SK-N-SH treated with all-trans-retinoic acid at 6 μM for 48 hours (cell line): Measurements from ENCODE around the gene TM9SF3.

Experiments
- ATAC-seq: fragments of 200-7000 bp; cut with Tn5 transposase; 3 replicates; pipeline ENCODE4 v1.9.1; 2020; ENCODE audit warnings: mild to moderate bottlenecking, moderate library complexity
- ARNTL ChIP-seq: fragments of 450-650 bp; formaldehyde crosslinking; IDR thresholded peaks from 2 replicates; pipeline ENCODE4 v1.5.0; 2020; ENCODE audit warnings: low read depth, mild to moderate bottlenecking, moderate library complexity, borderline replicate concordance
- BACH2 ChIP-seq: fragments of 250-450 bp; sonication (Bioruptor Pico); IDR thresholded peaks from 2 replicates; pipeline ENCODE4 v1.9.0; 2021; ENCODE audit warnings: mild to moderate bottlenecking, borderline replicate concordance
- ESRRG ChIP-seq: fragments of 250-450 bp; sonication (Bioruptor Pico); IDR thresholded peaks from 2 replicates; pipeline ENCODE4 v1.6.1; 2021; ENCODE audit warnings: mild to moderate bottlenecking
- GLIS3 ChIP-seq: fragments of 250-450 bp; sonication (Bioruptor Pico); IDR thresholded peaks from 2 replicates; pipeline ENCODE4 v1.5.0; 2020; ENCODE audit warnings: mild to moderate bottlenecking, moderate library complexity
- ISL1 ChIP-seq: fragments of 250-450 bp; sonication (Bioruptor Pico); IDR thresholded peaks from 2 replicates; pipeline ENCODE4 v2.1.2; 2022; ENCODE audit warnings: mild to moderate bottlenecking, moderate library complexity
- OSR1 ChIP-seq: fragments of 250-450 bp; sonication (Bioruptor Pico); IDR thresholded peaks from 2 replicates; pipeline ENCODE4 v1.8.0; 2022; ENCODE audit warnings: moderate library complexity, mild to moderate bottlenecking, inconsistent platforms
- POU6F1 ChIP-seq: fragments of 250-450 bp; sonication (Bioruptor Pico); IDR thresholded peaks from 2 replicates; pipeline ENCODE4 v1.8.0; 2021; ENCODE audit warnings: low read depth, mild to moderate bottlenecking, moderate library complexity, borderline replicate concordance
- PPARA ChIP-seq: fragments of 250-450 bp; sonication (Bioruptor Pico); IDR thresholded peaks from 2 replicates; pipeline ENCODE4 v1.5.0; 2020; ENCODE audit warnings: mild to moderate bottlenecking, borderline replicate concordance
- RARB ChIP-seq: fragments of 250-450 bp; sonication (Bioruptor Pico); IDR thresholded peaks from 2 replicates; pipeline ENCODE4 v1.8.0; 2021; ENCODE audit warnings: mild to moderate bottlenecking, moderate library complexity
- SNAI2 ChIP-seq: fragments of 250-450 bp; sonication (Bioruptor Pico); IDR thresholded peaks from 2 replicates; pipeline ENCODE4 v1.5.0; 2020; ENCODE audit warnings: mild to moderate bottlenecking, moderate library complexity
- TCF4 ChIP-seq: fragments of 250-450 bp; sonication (Bioruptor Pico); IDR thresholded peaks from 2 replicates; pipeline ENCODE4 v1.8.0; 2021; ENCODE audit warnings: mild to moderate bottlenecking, moderate library complexity, borderline replicate concordance
- TOX ChIP-seq: fragments of 250-450 bp; sonication (Bioruptor Pico); IDR thresholded peaks from 2 replicates; pipeline ENCODE4 v1.8.0; 2021; ENCODE audit warnings: mild to moderate bottlenecking, moderate library complexity, borderline replicate concordance
- ZC3H10 ChIP-seq: fragments of 250-450 bp; sonication (Bioruptor Pico); IDR thresholded peaks from 2 replicates; pipeline ENCODE4 v1.5.1; 2021; ENCODE audit warnings: mild to moderate bottlenecking, moderate library complexity
- ZFP3 ChIP-seq: fragments of 250-450 bp; sonication (Bioruptor Pico); IDR thresholded peaks from 2 replicates; pipeline ENCODE4 v1.5.0; 2020; ENCODE audit warnings: mild to moderate bottlenecking, moderate library complexity
- ZFP30 ChIP-seq: fragments of 450-650 bp; formaldehyde crosslinking; IDR thresholded peaks from 2 replicates; pipeline ENCODE4 v1.5.0; 2022; ENCODE audit warnings: mild to moderate bottlenecking, moderate library complexity
- ZNF565 ChIP-seq: fragments of 450-650 bp; formaldehyde crosslinking; conservative IDR thresholded peaks from 2 replicates; pipeline ENCODE4 v1.5.0; 2020; ENCODE audit warnings: low read depth, mild to moderate bottlenecking, moderate library complexity
- ZNF70 ChIP-seq: fragments of 450-650 bp; formaldehyde crosslinking; IDR thresholded peaks from 2 replicates; pipeline ENCODE4 v1.5.0; 2020; ENCODE audit warnings: mild to moderate bottlenecking, moderate library complexity
- TF ChIP-seq, protein P1 (sequence below): fragments of 250-450 bp; sonication (Bioruptor Pico); IDR thresholded peaks from 2 replicates; pipeline ENCODE4 v1.5.0; 2020; ENCODE audit warnings: mild to moderate bottlenecking, moderate library complexity

The TM9SF3 gene

DNA sequence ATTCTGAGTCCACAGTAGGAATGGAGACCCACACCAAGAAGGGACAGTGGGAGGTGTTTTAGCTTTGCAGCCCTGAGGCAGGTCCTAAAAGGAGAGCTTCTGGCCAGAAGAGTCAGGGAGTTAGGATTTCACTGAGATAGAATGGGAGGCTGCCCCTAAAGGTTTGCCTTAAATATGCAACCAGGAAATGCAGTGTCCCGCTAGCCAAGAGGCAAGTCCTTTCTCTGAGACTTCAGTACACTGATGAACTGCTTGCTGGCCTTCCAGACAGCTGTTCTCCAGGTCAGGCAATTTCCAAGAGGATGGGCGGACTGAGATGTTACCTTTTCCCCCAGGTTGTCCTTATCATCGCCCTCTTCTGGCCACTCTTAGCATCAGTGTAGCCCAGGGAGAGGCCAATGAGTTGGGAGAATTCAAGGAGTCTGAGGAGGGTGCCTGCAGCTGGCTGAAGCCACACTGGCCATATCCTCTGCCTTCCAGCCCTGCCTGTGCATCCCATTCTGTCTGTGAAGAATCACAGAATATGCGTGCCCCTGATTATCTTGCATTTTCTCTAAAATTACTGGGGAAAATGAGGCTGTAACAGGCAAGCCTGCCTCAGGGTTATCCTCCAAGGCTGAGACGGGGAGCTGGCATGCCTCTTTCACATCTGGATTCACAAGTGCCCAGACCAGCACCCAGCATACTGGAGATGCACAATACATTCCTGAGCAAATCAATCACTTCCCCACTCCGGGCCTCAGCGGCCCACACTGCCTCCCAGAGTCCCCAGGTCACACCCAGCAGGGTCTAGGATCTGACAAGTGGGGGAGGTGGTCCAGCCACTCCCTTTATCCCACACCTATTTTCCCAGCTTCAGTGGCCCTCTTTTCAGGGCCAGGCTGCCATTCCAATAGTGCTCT lies 75.5 kb downstream of the TM9SF3 start (continued):
- TF ChIP-seq, protein P1, sequence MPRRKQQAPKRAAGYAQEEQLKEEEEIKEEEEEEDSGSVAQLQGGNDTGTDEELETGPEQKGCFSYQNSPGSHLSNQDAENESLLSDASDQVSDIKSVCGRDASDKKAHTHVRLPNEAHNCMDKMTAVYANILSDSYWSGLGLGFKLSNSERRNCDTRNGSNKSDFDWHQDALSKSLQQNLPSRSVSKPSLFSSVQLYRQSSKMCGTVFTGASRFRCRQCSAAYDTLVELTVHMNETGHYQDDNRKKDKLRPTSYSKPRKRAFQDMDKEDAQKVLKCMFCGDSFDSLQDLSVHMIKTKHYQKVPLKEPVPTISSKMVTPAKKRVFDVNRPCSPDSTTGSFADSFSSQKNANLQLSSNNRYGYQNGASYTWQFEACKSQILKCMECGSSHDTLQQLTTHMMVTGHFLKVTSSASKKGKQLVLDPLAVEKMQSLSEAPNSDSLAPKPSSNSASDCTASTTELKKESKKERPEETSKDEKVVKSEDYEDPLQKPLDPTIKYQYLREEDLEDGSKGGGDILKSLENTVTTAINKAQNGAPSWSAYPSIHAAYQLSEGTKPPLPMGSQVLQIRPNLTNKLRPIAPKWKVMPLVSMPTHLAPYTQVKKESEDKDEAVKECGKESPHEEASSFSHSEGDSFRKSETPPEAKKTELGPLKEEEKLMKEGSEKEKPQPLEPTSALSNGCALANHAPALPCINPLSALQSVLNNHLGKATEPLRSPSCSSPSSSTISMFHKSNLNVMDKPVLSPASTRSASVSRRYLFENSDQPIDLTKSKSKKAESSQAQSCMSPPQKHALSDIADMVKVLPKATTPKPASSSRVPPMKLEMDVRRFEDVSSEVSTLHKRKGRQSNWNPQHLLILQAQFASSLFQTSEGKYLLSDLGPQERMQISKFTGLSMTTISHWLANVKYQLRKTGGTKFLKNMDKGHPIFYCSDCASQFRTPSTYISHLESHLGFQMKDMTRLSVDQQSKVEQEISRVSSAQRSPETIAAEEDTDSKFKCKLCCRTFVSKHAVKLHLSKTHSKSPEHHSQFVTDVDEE (CRISPR knock-in tag) = no peak
- TF ChIP-seq ZFP3 (CRISPR knock-in tag) (no peak), PPARA (CRISPR knock-in tag) (no peak), ARNTL (CRISPR knock-in tag) (no peak), ZC3H10 (no peak), OSR1 (no peak), ISL1 (no peak), GLIS3 (no peak)

GRCh38 chr10:96509017-96509641 lies 77.7 kb downstream of the TM9SF3 start:
- ATAC-seq = no peak
- TF ChIP-seq, protein P1 (CRISPR knock-in tag) = no peak
- no peak for TF ChIP-seq SNAI2 (CRISPR knock-in tag)
- TF ChIP-seq TOX (CRISPR knock-in tag) = no peak
- TF ChIP-seq PPARA (CRISPR knock-in tag) = no peak
- TF ChIP-seq BACH2 = no peak
- TF ChIP-seq ZNF70 (CRISPR knock-in tag) = no peak
- TF ChIP-seq ZFP30 = no peak
- TF ChIP-seq TCF4 = no peak
- TF ChIP-seq ESRRG (CRISPR knock-in tag) = no peak
- TF ChIP-seq POU6F1 = no peak
- TF ChIP-seq ZFP3 (CRISPR knock-in tag) = no peak
- TF ChIP-seq, all 23 proteins: peak for 0

DNA sequence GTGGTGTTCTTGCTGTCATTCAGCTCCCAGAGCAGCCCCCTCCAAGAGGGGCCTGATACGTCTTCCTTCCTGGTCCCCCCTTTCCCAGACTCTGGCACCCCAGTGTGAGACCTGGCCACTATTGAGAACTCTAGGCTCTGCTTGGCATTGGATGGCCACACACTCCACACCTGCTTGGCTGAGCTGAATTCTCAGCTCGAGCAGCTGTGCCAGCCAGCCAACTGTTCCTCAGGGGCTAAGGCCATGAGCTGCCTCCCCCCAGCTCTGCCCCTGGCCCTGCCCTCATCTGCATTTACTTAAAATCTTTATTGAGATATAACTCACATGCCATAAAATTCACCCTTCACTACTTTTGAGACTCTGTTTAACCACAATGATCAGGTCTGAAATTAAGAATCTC lies 79.8 kb downstream of the TM9SF3 start:
- no peak for TF ChIP-seq ZC3H10
- no peak for TF ChIP-seq ESRRG (CRISPR knock-in tag)
- TF ChIP-seq RARB (CRISPR knock-in tag) = no peak
- TF ChIP-seq, protein P1 (CRISPR knock-in tag) = no peak
- TF ChIP-seq POU6F1 = no peak
- no peak for TF ChIP-seq ZNF565
- ATAC-seq = no peak
